GM12878 (cell line): Measurements from ENCODE around the gene NKAIN2. TPM values are rescaled to one million over a fixed set of nuclear protein-coding genes. Genes with fewer than 3 reads are reported as not detected.
"Not testable (repeated sequence)": the region's sequence is repeated elsewhere in the genome, so short reads cannot be mapped to it uniquely, and the experiment has no call there.

Experiments used
- ATAC-seq: fragments of 200-7000 bp; cut with Tn5 transposase; 3 replicates; pipeline ENCODE4 v1.9.1; 2020; ENCODE audit warnings: mild to moderate bottlenecking, moderate library complexity
- BruUV-seq: library from RNA; stranded (reverse); fragments of 400-500 nt; replicated peaks from 2 replicates; lab custom pipeline; 2021; lab: Mats Ljungman, UMichigan
- CTCF ChIA-PET: fragments of 300-600 bp; sonication (Branson Sonifier 250); formaldehyde crosslinking; extraction: SDS; loops from one replicate; lab custom pipeline; 2021; ENCODE audit warnings: inconsistent platforms; lab: Yijun Ruan, JAX
- POLR2A ChIA-PET: fragments of 350-600 bp; formaldehyde crosslinking; extraction: SDS; loops from one replicate; lab custom pipeline; 2021; ENCODE audit warnings: inconsistent platforms; lab: Charles Lee
- RAD21 ChIA-PET: fragments of 300-600 bp; sonication (Branson Sonifier 250); formaldehyde crosslinking; loops from one replicate; lab custom pipeline; 2023; ENCODE audit warnings: antibody characterized with exemption; ENCODE audit not compliant: unreplicated experiment; lab: Charles Lee
- SMC1A ChIA-PET: fragments of 300-600 bp; sonication (Branson Sonifier 250); formaldehyde crosslinking; loops from one replicate; lab custom pipeline; 2023; ENCODE audit not compliant: unreplicated experiment, uncharacterized antibody; lab: Charles Lee
- DNase-seq: peaks from one replicate; pipeline ENCODE4 v3.0.0-alpha.2; 2011; ENCODE audit warnings: low read depth, low spot score
- FAIRE-seq: peaks from 3 replicates; lab custom pipeline; 2011; peaks lifted over from hg19 to GRCh38; lab: Jason Lieb, UNC
- H2AFZ ChIP-seq: 2 replicates; pipeline ENCODE4 v1.6.0; 2011; ENCODE audit warnings: low read depth, low read length, control low read depth; ENCODE audit not compliant: control insufficient read depth
- H3K27ac ChIP-seq: 2 replicates; pipeline ENCODE4 v1.5.1; 2011; ENCODE audit warnings: control low read depth; ENCODE audit not compliant: control insufficient read depth, insufficient read depth
- H3K27me3 ChIP-seq, 2 experiments: replicated peaks in 1 of 2; 2 replicates each; pipeline versions ENCODE4 v1.6.0 to v1.6.1; 2011; ENCODE audit warnings: low read length in 1 of 2; ENCODE audit not compliant: control insufficient read depth in 2 of 2, insufficient read depth in 2 of 2
- H3K36me3 ChIP-seq, 2 experiments: 2 replicates each; pipeline ENCODE4 v1.5.1; 2011; ENCODE audit warnings: low read length in 1 of 2; ENCODE audit not compliant: control insufficient read depth in 2 of 2, insufficient read depth in 2 of 2
- H3K4me1 ChIP-seq: 2 replicates; pipeline ENCODE4 v1.6.1; 2011; ENCODE audit warnings: mild to moderate bottlenecking, low read length, moderate library complexity, mixed read lengths; ENCODE audit not compliant: control insufficient read depth, insufficient read depth
- H3K4me2 ChIP-seq: 2 replicates; pipeline ENCODE4 v1.6.0; 2011; ENCODE audit warnings: control low read depth; ENCODE audit not compliant: control insufficient read depth, insufficient read depth
- H3K4me3 ChIP-seq: fragments of 200-600 bp; sonication (generic); 2 replicates; pipeline ENCODE4 v1.5.1; 2016
- H3K79me2 ChIP-seq: 2 replicates; pipeline ENCODE4 v1.6.0; 2011; ENCODE audit warnings: low read length; ENCODE audit not compliant: control insufficient read depth, insufficient read depth
- H3K9ac ChIP-seq: 2 replicates; pipeline ENCODE4 v1.8.0; 2011; ENCODE audit warnings: low read length, control low read depth, mixed read lengths; ENCODE audit not compliant: control insufficient read depth, insufficient read depth
- H3K9me3 ChIP-seq: replicated peaks from 3 replicates; pipeline ENCODE4 v1.5.1; 2011; ENCODE audit warnings: mild to moderate bottlenecking, low read length; ENCODE audit not compliant: control insufficient read depth, insufficient read depth
- H4K20me1 ChIP-seq: 2 replicates; pipeline ENCODE4 v1.6.0; 2011; ENCODE audit not compliant: control insufficient read depth, insufficient read depth
- ATF2 ChIP-seq: IDR thresholded peaks from 2 replicates; pipeline ENCODE4 v1.6.1; 2012; ENCODE audit warnings: low read length, inconsistent platforms
- ATF3 ChIP-seq: IDR thresholded peaks from 2 replicates; pipeline ENCODE4 v1.6.1; 2011; ENCODE audit warnings: low read depth, mild to moderate bottlenecking, low read length, moderate library complexity, borderline replicate concordance; ENCODE audit errors: extremely low read depth
- BCL11A ChIP-seq: IDR thresholded peaks from 2 replicates; pipeline ENCODE4 v1.6.1; 2011; ENCODE audit warnings: low read depth, low read length
- CTCF ChIP-seq, 3 experiments: IDR thresholded peaks in 2 of 3; conservative IDR thresholded peaks in 1 of 3; 2 replicates each; pipeline ENCODE4 v1.5.1; 2011; ENCODE audit warnings: low read depth in 3 of 3, low read length in 3 of 3, mild to moderate bottlenecking in 3 of 3, control low read depth in 2 of 3, moderate library complexity in 2 of 3, inconsistent platforms in 1 of 3, mixed read lengths in 1 of 3; ENCODE audit not compliant: control insufficient read depth in 2 of 3, insufficient read depth in 1 of 3; ENCODE audit errors: extremely low read depth in 1 of 3
- DPF2 ChIP-seq: fragments of 450-650 bp; IDR thresholded peaks from 2 replicates; pipeline ENCODE4 v1.6.1; 2017; ENCODE audit warnings: mild to moderate bottlenecking
- IKZF2 ChIP-seq, 2 experiments: fragments of 450-650 bp; IDR thresholded peaks; 2 replicates each; pipeline ENCODE4 v1.6.1; 2017; ENCODE audit warnings: mild to moderate bottlenecking in 2 of 2, moderate library complexity in 2 of 2
- MLLT1 ChIP-seq: fragments of 450-650 bp; IDR thresholded peaks from 2 replicates; pipeline ENCODE4 v1.6.1; 2016; ENCODE audit warnings: mild to moderate bottlenecking
- RAD21 ChIP-seq: IDR thresholded peaks from 2 replicates; pipeline ENCODE4 v1.6.1; 2011; ENCODE audit warnings: mild to moderate bottlenecking, low read depth, low read length, moderate library complexity; ENCODE audit not compliant: insufficient read depth
- RFX5 ChIP-seq: IDR thresholded peaks from 2 replicates; pipeline ENCODE4 v1.6.1; 2011; ENCODE audit warnings: low read depth, low read length, improper control_type of control experiment
- SP1 ChIP-seq: IDR thresholded peaks from one replicate; pipeline ENCODE4 v1.6.1; 2011; ENCODE audit warnings: low read depth, low read length
- STAT3 ChIP-seq: IDR thresholded peaks from 2 replicates; pipeline ENCODE4 v1.6.1; 2011; ENCODE audit warnings: low read depth, low read length, improper control_type of control experiment
- ZBED1 ChIP-seq: IDR thresholded peaks from 2 replicates; pipeline ENCODE4 v1.6.1; 2016; ENCODE audit warnings: borderline replicate concordance
- ZNF274 ChIP-seq: IDR thresholded peaks from one replicate; pipeline ENCODE4 v1.8.0; 2011; ENCODE audit not compliant: insufficient read length, insufficient read depth
- WGBS: methylation state at CpG from one replicate; pipeline ENCODE4 v1.1.6; 2016; ENCODE audit warnings: low lambda C conversion rate; ENCODE audit not compliant: insufficient replicate concordance, insufficient coverage; ENCODE audit errors: missing lambda C conversion rate; 5-methylcytosine and 5-hydroxymethylcytosine counted together
- in situ Hi-C: fragments of 300-500 bp; cut with MboI; formaldehyde crosslinking; loops from 9 replicates; pipeline ENCODE4 v1.14.3; 2018; ENCODE audit warnings: mixed read lengths
- intact Hi-C: fragments of 100-400 bp; cut with micrococcal nuclease; formaldehyde crosslinking; loops from one replicate; pipeline ENCODE4 v1.14.2; 2022; ENCODE audit not compliant: unreplicated experiment
- polyA plus RNA-seq, 11 experiments: library from polyadenylated mRNA; depleted of rRNA in 4 of 11; unstranded in 6 of 11; stranded (reverse) in 5 of 11; fragments of >200 nt; fragmentation: Nextera tagmentation in 4 of 11; fragmentation: Illumina TruSeq in 1 of 11; extraction: Ambion mirVana in 4 of 11; extraction: Trizol in 1 of 11; gene quantifications; 1 replicate in 1 of 11; 2 replicates in 10 of 11; pipeline versions ENCODE4 v1.2.1 to v1.2.3, GENCODE V29; 2011 to 2016; ENCODE audit warnings: inconsistent platforms in 2 of 11, missing spikeins in 2 of 11, low read depth in 1 of 11
- total RNA-seq, 4 experiments: library from RNA; depleted of rRNA in 3 of 4; stranded (reverse); fragments of >200 nt in 3 of 4; fragmentation: Illumina TruSeq in 1 of 4; extraction: Trizol in 1 of 4; gene quantifications; 2 replicates each; pipeline versions ENCODE4 v1.2.1 to v1.2.3, GENCODE V29; 2013 to 2021

NKAIN2 gene
- total and polyA plus RNA-seq, 10 of the 15 experiments (the other 5 are each of a cell fraction or from before 2014, with no cell fraction given) = not detected

- H4K20me1 ChIP-seq, DNase-seq, POLR2A ChIA-PET, BruUV-seq, H2AFZ ChIP-seq, H3K4me2 ChIP-seq, intact Hi-C loops, H3K9me3 ChIP-seq, H3K79me2 ChIP-seq, in situ Hi-C loops, RAD21 ChIA-PET, H3K27ac ChIP-seq, H3K9ac ChIP-seq, H3K4me1 ChIP-seq, FAIRE-seq, ATAC-seq, CTCF ChIA-PET, H3K36me3 ChIP-seq, H3K27me3 ChIP-seq, H3K4me3 ChIP-seq: not testable (repeated sequence)
- SMC1A ChIA-PET = interaction anchor here (1.1 kb wide), 1 partner anchor 30 kb away, joined by 3 read pairs; no protein-coding TSS in a partner anchor
- 6% methylated on average over 1 of the region's 3 CpGs for WGBS
Measured at GRCh38 chr6:123923379-123923778, 119.7 kb downstream of the NKAIN2 start.

- ChIA-PET RAD21 (interaction anchor here (0.6 kb wide), 1 partner anchor 49 kb away, joined by 3 read pairs; no protein-coding TSS in a partner anchor), SMC1A (interaction anchor here (0.8 kb wide), 1 partner anchor 10 kb away, joined by 3 read pairs; no protein-coding TSS in a partner anchor), CTCF (interaction anchor here (0.6 kb wide), 1 partner anchor 109 kb away, joined by 3 read pairs; no protein-coding TSS in a partner anchor), POLR2A (no interaction called here)
- Histone ChIP-seq H3K9me3 (no peaks in the 10 kb centered on the region), H3K9ac (no peak overlapping the region), H3K4me1 (no peaks in the 10 kb centered on the region), H3K79me2 (no peaks in the 10 kb centered on the region), H3K4me2 (no peak overlapping the region), H3K27ac (no peak overlapping the region), H3K36me3 (no peaks in the 10 kb centered on the region), H3K4me3 (no peak overlapping the region), H4K20me1 (no peaks in the 10 kb centered on the region), H2AFZ (no peak overlapping the region), H3K27me3 (no peaks in the 10 kb centered on the region; a peak in 2 of 4 replicates)
- 6% methylated on average over 1 of the region's 1 CpG for WGBS
- DNase-seq (peak; percentile 47), ATAC-seq (peak; percentile 97), FAIRE-seq (peak; percentile 75)
- BruUV-seq = no TSS peak
- intact Hi-C loops = no loop called here
- in situ Hi-C loops = no loop called here
- TF ChIP-seq ATF3 (no peak), ZBED1 (no peak), RAD21 (no peak), ATF2 (peak; percentile 76), SP1 (no peak), RFX5 (no peak), BCL11A (peak; percentile 84), ZNF274 (no peak), IKZF2 (IDR thresholded peaks at IDR 0.05) (peak; percentile 56 to 74; a peak in 3 of 4 replicates), CTCF (IDR thresholded peaks at IDR 0.05 in 2 of 3, conservative IDR thresholded peaks at IDR 0.05 in 1 of 3; ENCODE audit: control insufficient read depth in 2 of 3, extremely low read depth in 1 of 3, insufficient read depth in 1 of 3, low read depth in 3 of 3, low read length in 3 of 3) (no peak), DPF2 (peak; percentile 78), MLLT1 (no peak), STAT3 (no peak)
Measured at GRCh38 chr6:123925350-123925749, 121.7 kb downstream of the NKAIN2 start.
